Ureter (tissue), 1 donor: ENCODE measurements around the gene FADS3. TPM values are rescaled to one million over a fixed set of nuclear protein-coding genes. Genes with fewer than 3 reads are reported as not detected.
"Not testable (repeated sequence)": the region's sequence is repeated elsewhere in the genome, so short reads cannot be mapped to it uniquely, and the experiment has no call there.

ENCODE experiments used
- DNase-seq: peaks from one replicate; pipeline ENCODE4 v3.0.0-alpha.2; 2020; ENCODE audit warnings: low spot score
- total RNA-seq: library from RNA; stranded (reverse); gene quantifications from one replicate; pipeline ENCODE4 v1.2.4, GENCODE V29; 2023
- donor health status: DM: yes; HTN: yes; CAD: no.

FADS3 gene
- total RNA-seq, 1 donor from 2014 or later: 31.1 TPM

GRCh38 chr11:61899146-61899841 lies 7.9 kb upstream of the FADS3 start:
- peak; percentile 89 for DNase-seq

GRCh38 chr11:61898247-61898582 lies 6.9 kb upstream of the FADS3 start:
- DNase-seq: no peak

GRCh38 chr11:61897387-61898246 lies 6.3 kb upstream of the FADS3 start:
- peak; percentile 79 for DNase-seq

- DNase-seq: no peak
These were observed 5.5 kb upstream of the FADS3 start for GRCh38 chr11:61896665-61897386.

GRCh38 chr11:61895718-61896059 lies 4.3 kb upstream of the FADS3 start:
- DNase-seq: no peak

- no peak for DNase-seq
These were observed 3.8 kb upstream of the FADS3 start for GRCh38 chr11:61895046-61895717.

- no peak for DNase-seq
These were observed 2.6 kb upstream of the FADS3 start for GRCh38 chr11:61893981-61894380.

- no peak for DNase-seq
These were observed 683 bp upstream of the FADS3 start for GRCh38 chr11:61892085-61892370.

- DNase-seq: peak; percentile 68
These were observed 615 bp downstream of the FADS3 start for GRCh38 chr11:61890529-61891330.

- no peak for DNase-seq
These were observed 1.5 kb downstream of the FADS3 start for GRCh38 chr11:61889831-61890230.

- no peak for DNase-seq
These were observed 2.8 kb downstream of the FADS3 start for GRCh38 chr11:61888590-61888989.

- DNase-seq: peak; percentile 80
These were observed 3.4 kb downstream of the FADS3 start for GRCh38 chr11:61887839-61888494.

GRCh38 chr11:61886643-61887042 lies 4.7 kb downstream of the FADS3 start:
- DNase-seq: no peak

- DNase-seq: no peak
These were observed 5.4 kb downstream of the FADS3 start for GRCh38 chr11:61885784-61886580.

GRCh38 chr11:61885166-61885778 lies 6.1 kb downstream of the FADS3 start:
- DNase-seq: no peak

- DNase-seq: no peak
These were observed 7.4 kb downstream of the FADS3 start for GRCh38 chr11:61883947-61884346.

GRCh38 chr11:61883327-61883726 lies 8.0 kb downstream of the FADS3 start:
- DNase-seq: no peak

- DNase-seq: no peak
These were observed 8.5 kb downstream of the FADS3 start for GRCh38 chr11:61882879-61883278.

GRCh38 chr11:61882267-61882666 lies 9.1 kb downstream of the FADS3 start:
- not testable (repeated sequence) for DNase-seq

- no peak for DNase-seq
These were observed 9.9 kb downstream of the FADS3 start for GRCh38 chr11:61881397-61881796.
